Measurements from ENCODE around the gene OSR1.

GRCh38 chr2:19336781-19337180 lies 21.6 kb downstream of the OSR1 start:
- TF ChIP-seq RAD21 (IDR thresholded peaks at IDR 0.05; ENCODE audit: low read length) (no peak), POLR2A (IDR thresholded peaks at IDR 0.05; ENCODE audit: low read depth, low read length) (no peak), CHD1 (IDR thresholded peaks at IDR 0.05; ENCODE audit: low read depth, low read length) (no peak), FOS (IDR thresholded peaks at IDR 0.05; ENCODE audit: low read depth, low read length) (no peak), SMC3 (IDR thresholded peaks at IDR 0.05; ENCODE audit: low read depth, low read length) (no peak), MXI1 (IDR thresholded peaks at IDR 0.05; ENCODE audit: borderline replicate concordance, low read depth, low read length) (no peak)
- TF ChIP-seq, protein P1, sequence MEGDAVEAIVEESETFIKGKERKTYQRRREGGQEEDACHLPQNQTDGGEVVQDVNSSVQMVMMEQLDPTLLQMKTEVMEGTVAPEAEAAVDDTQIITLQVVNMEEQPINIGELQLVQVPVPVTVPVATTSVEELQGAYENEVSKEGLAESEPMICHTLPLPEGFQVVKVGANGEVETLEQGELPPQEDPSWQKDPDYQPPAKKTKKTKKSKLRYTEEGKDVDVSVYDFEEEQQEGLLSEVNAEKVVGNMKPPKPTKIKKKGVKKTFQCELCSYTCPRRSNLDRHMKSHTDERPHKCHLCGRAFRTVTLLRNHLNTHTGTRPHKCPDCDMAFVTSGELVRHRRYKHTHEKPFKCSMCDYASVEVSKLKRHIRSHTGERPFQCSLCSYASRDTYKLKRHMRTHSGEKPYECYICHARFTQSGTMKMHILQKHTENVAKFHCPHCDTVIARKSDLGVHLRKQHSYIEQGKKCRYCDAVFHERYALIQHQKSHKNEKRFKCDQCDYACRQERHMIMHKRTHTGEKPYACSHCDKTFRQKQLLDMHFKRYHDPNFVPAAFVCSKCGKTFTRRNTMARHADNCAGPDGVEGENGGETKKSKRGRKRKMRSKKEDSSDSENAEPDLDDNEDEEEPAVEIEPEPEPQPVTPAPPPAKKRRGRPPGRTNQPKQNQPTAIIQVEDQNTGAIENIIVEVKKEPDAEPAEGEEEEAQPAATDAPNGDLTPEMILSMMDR (conservative IDR thresholded peaks at IDR 0.05; ENCODE audit: low read depth, low read length): no peak

Data from IMR-90 (cell line).